Measurements from ENCODE around the gene TMCC1.

The TMCC1 gene

GRCh38 chr3:129673897-129674797 is 219.4 kb downstream of the TMCC1 start:
- DNase-seq: no peak

- DNase-seq: no peak
These were observed 220.5 kb downstream of the TMCC1 start for GRCh38 chr3:129673012-129673411.

- DNase-seq: no peak
These were observed 221.1 kb downstream of the TMCC1 start for GRCh38 chr3:129672412-129672811.

- no peak for DNase-seq
These were observed 228.3 kb downstream of the TMCC1 start for GRCh38 chr3:129665024-129665768.

- DNase-seq: no peak
These were observed 229.4 kb downstream of the TMCC1 start for GRCh38 chr3:129663930-129664646.

GRCh38 chr3:129663045-129663446 is 230.5 kb downstream of the TMCC1 start:
- DNase-seq: no peak

- no peak for DNase-seq
These were observed 231.3 kb downstream of the TMCC1 start for GRCh38 chr3:129662191-129662608.

GRCh38 chr3:129661766-129662165 is 231.7 kb downstream of the TMCC1 start:
- DNase-seq: no peak

- DNase-seq: no peak
These were observed 235.2 kb downstream of the TMCC1 start for GRCh38 chr3:129658110-129658843.

GRCh38 chr3:129657261-129658046 is 236.1 kb downstream of the TMCC1 start:
- DNase-seq: no peak

- DNase-seq: no peak
These were observed 236.8 kb downstream of the TMCC1 start for GRCh38 chr3:129656659-129657247.

GRCh38 chr3:129655291-129655700 is 238.2 kb downstream of the TMCC1 start:
- DNase-seq: no peak

GRCh38 chr3:129654131-129654530 is 239.4 kb downstream of the TMCC1 start:
- no peak for DNase-seq

GRCh38 chr3:129653019-129653418 is 240.5 kb downstream of the TMCC1 start:
- DNase-seq: no peak

GRCh38 chr3:129651435-129652202 is 241.9 kb downstream of the TMCC1 start:
- DNase-seq: no peak

GRCh38 chr3:129650256-129650872 is 243.1 kb downstream of the TMCC1 start:
- DNase-seq: no peak

GRCh38 chr3:129648391-129648790 is 245.1 kb downstream of the TMCC1 start:
- DNase-seq: no peak

- DNase-seq: no peak
These were observed 248.2 kb downstream of the TMCC1 start for GRCh38 chr3:129645286-129645685.

GRCh38 chr3:129644836-129645235 is 248.7 kb downstream of the TMCC1 start:
- DNase-seq: no peak
